VCaP (cell line): ENCODE data around the gene LMNA.
"Not testable (repeated sequence)": the region's sequence is repeated elsewhere in the genome, so short reads cannot be mapped to it uniquely, and the experiment has no call there.

ENCODE experiments used
- H3K27ac ChIP-seq: fragments of 450-650 bp; 2 replicates; pipeline ENCODE4 v1.5.1; 2017
- TF ChIP-seq, protein P1 (sequence below): fragments of 450-650 bp; conservative IDR thresholded peaks from 2 replicates; pipeline ENCODE4 v1.5.1; 2017; ENCODE audit warnings: mild to moderate bottlenecking, moderate library complexity

The LMNA gene

DNA sequence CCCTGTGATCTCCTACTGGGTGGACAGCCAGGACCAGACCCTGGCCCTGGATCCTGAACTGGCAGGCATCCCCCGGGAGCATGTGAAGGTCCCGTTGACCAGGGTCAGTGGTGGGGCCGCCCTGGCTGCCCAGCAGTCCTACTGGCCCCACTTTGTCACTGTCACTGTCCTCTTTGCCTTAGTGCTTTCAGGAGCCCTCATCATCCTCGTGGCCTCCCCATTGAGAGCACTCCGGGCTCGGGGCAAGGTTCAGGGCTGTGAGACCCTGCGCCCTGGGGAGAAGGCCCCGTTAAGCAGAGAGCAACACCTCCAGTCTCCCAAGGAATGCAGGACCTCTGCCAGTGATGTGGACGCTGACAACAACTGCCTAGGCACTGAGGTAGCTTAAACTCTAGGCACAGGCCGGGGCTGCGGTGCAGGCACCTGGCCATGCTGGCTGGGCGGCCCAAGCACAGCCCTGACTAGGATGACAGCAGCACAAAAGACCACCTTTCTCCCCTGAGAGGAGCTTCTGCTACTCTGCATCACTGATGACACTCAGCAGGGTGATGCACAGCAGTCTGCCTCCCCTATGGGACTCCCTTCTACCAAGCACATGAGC is 62.2 kb downstream of the LMNA start:
- H3K27ac ChIP-seq = no peak overlapping the region
- TF ChIP-seq, protein P1, sequence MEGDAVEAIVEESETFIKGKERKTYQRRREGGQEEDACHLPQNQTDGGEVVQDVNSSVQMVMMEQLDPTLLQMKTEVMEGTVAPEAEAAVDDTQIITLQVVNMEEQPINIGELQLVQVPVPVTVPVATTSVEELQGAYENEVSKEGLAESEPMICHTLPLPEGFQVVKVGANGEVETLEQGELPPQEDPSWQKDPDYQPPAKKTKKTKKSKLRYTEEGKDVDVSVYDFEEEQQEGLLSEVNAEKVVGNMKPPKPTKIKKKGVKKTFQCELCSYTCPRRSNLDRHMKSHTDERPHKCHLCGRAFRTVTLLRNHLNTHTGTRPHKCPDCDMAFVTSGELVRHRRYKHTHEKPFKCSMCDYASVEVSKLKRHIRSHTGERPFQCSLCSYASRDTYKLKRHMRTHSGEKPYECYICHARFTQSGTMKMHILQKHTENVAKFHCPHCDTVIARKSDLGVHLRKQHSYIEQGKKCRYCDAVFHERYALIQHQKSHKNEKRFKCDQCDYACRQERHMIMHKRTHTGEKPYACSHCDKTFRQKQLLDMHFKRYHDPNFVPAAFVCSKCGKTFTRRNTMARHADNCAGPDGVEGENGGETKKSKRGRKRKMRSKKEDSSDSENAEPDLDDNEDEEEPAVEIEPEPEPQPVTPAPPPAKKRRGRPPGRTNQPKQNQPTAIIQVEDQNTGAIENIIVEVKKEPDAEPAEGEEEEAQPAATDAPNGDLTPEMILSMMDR = no peak

DNA sequence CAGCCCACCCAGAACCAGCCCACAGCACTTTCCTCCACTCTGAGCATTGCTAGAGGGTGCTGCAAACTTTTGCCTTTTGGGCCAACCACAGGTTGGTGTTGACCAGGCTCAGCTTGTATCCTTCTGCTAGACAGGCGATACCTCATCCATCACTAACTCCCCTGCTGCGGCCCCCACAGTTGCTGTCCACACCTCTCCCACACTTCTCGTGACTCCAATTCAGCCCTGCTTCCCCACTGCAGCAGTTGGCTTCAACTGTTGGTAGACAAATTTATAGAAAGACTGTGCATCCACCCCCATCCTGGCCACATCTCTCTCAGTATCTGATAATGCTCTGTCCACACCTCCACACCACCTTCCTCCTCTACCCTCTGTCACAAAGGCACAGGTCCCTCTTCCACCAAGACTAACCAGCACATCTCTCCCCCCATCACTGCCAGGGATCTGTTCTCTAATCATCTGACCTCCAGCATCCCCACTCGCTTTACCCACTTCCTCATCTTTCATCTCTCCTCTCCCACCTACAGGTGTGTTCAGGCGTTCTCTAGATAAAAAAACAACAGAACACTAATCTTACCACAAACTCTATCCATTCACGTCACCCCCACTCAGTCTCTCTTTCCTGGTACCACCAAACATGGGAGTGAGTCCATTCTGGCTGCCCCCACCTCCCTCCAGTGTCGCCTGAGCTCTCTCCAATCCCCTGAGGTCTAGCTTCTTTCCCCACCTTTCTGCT is 63.6 kb downstream of the LMNA start:
- TF ChIP-seq, protein P1 = no peak
- H3K27ac ChIP-seq = 0 out of 2 replicates have a peak overlapping the region, but pooled peaks have one; percentile 18

DNA sequence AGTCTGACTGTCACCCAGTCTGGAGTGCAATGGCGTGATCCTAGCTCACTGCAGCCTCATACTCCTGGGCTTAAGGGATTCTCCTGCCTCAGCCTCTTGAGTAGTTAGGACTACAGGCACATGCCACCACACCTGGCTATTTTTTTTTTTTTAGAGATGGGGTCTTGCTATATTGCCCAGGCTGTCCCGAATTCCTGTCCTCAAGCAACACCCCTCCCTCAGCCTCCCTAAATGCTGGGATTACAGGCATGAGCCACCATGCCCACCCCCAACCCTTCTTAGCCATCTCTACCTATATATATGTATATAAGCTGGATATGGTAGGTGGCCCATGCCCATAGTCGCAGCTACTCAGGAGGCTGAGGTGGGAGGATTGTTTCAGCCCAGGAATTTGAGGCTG is 66.0 kb downstream of the LMNA start:
- H3K27ac ChIP-seq = no peak overlapping the region
- TF ChIP-seq, protein P1 = no peak

DNA sequence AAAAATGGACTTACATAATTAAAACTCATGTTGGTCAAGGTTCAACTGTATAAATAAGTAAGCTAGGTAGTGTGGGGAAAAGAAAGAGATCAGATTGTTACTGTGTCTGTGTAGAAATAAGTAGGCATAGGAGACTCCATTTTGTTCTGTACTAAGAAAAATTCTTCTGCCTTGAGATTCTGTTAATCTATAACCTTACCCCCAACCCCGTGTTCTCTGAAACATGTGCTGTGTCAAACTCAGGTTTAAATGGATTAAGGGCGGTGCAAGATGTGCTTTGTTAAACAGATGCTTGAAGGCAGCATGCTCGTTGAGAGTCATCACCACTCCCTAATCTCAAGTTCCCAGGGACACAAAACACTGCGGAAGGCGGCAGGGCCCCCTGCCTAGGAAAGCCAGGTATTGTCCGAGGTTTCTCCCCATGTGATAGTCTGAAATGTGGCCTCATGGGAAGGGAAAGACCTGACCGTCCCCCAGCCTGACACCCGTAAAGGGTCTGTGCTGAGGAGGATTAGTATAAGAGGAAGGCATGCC is 66.9 kb downstream of the LMNA start:
- H3K27ac ChIP-seq = not testable (repeated sequence)

DNA sequence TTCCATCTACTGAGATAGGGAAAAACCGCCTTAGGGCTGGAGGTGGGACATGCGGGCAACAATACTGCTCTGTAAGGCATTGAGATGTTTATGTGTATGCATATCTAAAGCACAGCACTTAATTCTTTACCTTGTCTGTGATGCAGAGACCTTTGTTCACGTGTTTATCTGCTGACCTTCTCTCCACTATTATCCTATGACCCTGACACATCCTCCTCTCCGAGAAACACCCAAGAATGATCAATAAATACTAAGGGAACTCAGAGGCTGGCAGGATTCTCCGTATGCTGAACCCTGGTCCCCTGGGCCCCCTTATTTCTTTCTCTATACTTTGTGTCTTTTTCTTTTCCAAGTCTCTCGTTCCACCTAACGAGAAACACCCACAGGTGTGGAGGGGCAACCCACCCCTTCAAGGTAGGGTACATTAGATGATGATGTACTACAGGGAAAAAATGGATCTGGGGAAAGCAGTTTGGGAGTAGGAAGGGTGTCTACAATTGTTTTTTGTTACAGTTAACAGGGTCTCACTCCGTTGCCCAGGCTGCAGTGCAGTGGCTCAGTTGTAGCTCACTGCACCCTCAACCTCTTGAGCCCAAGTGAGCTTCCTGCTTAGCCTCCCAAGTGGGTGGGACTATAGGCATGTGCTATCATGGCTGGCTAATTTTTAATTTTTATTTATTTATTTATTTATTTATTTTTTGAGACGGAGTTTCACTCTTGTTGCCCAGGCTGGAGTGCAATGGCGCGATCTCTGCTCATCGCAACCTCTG is 67.7 kb downstream of the LMNA start:
- not testable (repeated sequence) for H3K27ac ChIP-seq

DNA sequence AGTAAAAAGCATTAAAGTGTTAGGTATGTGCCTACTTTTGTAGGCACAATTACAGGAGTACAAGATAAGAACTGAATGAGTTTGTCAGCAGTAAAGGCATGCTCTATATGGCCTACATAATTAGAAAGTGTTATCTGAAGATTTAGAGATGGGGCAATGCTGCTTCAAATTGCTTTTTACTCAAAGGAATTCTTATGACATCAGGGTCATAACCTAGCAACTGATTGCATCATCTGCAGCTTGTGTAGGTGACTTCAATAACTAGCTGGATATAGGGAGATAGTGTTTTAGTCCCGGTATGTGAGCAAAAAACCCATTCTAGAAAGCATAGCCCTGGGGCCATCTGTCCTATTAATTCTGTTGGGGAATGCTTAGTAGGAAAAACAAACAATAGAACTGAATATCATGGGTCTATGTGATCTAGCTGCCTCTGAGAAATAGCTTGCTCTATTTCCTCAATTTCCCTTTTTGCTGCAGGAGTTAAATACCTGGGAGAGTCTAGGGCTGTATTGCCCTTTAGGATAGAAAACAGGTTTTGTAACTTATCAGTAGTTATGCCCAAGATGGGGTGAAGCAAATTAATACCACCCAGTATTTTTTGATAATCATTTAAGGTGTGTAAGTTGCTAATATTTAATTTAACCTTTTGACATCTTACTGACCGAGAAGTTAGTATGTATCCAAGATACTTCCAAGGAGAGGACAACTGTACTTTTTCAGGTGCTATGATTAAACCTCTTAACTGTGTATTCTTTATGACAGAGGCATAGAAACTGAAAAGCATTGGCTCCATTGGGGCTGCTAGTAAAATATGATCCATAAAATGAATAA is 72.1 kb downstream of the LMNA start:
- H3K27ac ChIP-seq = not testable (repeated sequence)
